CD4-positive, CD25-positive, alpha-beta regulatory T cell (primary cell): Measurements from ENCODE around the gene TRIM59. TPM values are rescaled to one million over a fixed set of nuclear protein-coding genes. Genes with fewer than 3 reads are reported as not detected.

ENCODE experiments used
- ATAC-seq, 2 donors: fragments of 150-1000 bp; cut with Tn5 transposase; one replicate each; pipeline ENCODE4 v1.10.0; 2021; ENCODE audit warnings: low read depth in 2 of 2, moderate number of reproducible peaks in 2 of 2, moderate library complexity in 1 of 2
- DNase-seq, 3 donors: peaks; one replicate each; pipeline versions ENCODE4 v3.0.0 to v3.0.0-alpha.2; 2012 to 2022; ENCODE audit warnings: mixed read lengths in 1 of 3
- H3K27ac ChIP-seq: one replicate; pipeline ENCODE4 v1.7.0; 2013; ENCODE audit warnings: mild to moderate bottlenecking, low read length; ENCODE audit not compliant: insufficient read depth, poor library complexity, severe bottlenecking
- H3K27me3 ChIP-seq: one replicate; pipeline ENCODE4 v1.7.0; 2013; ENCODE audit warnings: low read length; ENCODE audit not compliant: control insufficient read depth, insufficient read depth
- H3K36me3 ChIP-seq: one replicate; pipeline ENCODE4 v1.7.0; 2013; ENCODE audit warnings: mild to moderate bottlenecking, low read length, moderate library complexity; ENCODE audit not compliant: control insufficient read depth, insufficient read depth
- H3K4me1 ChIP-seq: 2 replicates; pipeline ENCODE4 v1.7.0; 2013; ENCODE audit warnings: mild to moderate bottlenecking, low read length; ENCODE audit not compliant: insufficient read depth, control insufficient read depth, poor library complexity, severe bottlenecking
- H3K4me3 ChIP-seq: one replicate; pipeline ENCODE4 v1.7.0; 2013; ENCODE audit warnings: low read depth, mild to moderate bottlenecking, low read length, moderate library complexity
- H3K9me3 ChIP-seq, 2 experiments: 1 replicate in 1 of 2; 2 replicates in 1 of 2; pipeline ENCODE4 v1.7.0; 2013; ENCODE audit warnings: low read length in 2 of 2, mild to moderate bottlenecking in 1 of 2, moderate library complexity in 1 of 2; ENCODE audit not compliant: control insufficient read depth in 2 of 2
- H3K27ac Mint-ChIP-seq, 3 donors: one replicate each; pipeline ENCODE4 v1.8.0; 2020 to 2022; ENCODE audit warnings: mild to moderate bottlenecking in 3 of 3, mixed read lengths in 3 of 3, moderate library complexity in 2 of 3
- H3K27me3 Mint-ChIP-seq: one replicate; pipeline ENCODE4 v1.8.0; 2022; ENCODE audit warnings: mild to moderate bottlenecking, mixed read lengths
- H3K36me3 Mint-ChIP-seq: one replicate; pipeline ENCODE4 v1.8.0; 2020; ENCODE audit warnings: mixed read lengths
- H3K4me1 Mint-ChIP-seq, 4 donors: one replicate each; pipeline ENCODE4 v1.8.0; 2020 to 2022; ENCODE audit warnings: mixed read lengths in 4 of 4, mild to moderate bottlenecking in 1 of 4
- H3K4me3 Mint-ChIP-seq, 4 donors: one replicate each; pipeline ENCODE4 v1.8.0; 2020 to 2022; ENCODE audit warnings: mild to moderate bottlenecking in 4 of 4, mixed read lengths in 4 of 4, moderate library complexity in 3 of 4
- H3K9me3 Mint-ChIP-seq, 7 donors: one replicate each; pipeline ENCODE4 v1.8.0; 2020 to 2022; ENCODE audit warnings: mixed read lengths in 7 of 7, mild to moderate bottlenecking in 3 of 7, moderate library complexity in 2 of 7
- polyA plus RNA-seq, 4 donors: library from polyadenylated mRNA; unstranded; fragments of 300-500 nt; fragmentation: Illumina TruSeq; gene quantifications; one replicate each; pipeline ENCODE4 v1.2.3, GENCODE V29; 2021
- total RNA-seq: library from RNA; stranded (reverse); gene quantifications from one replicate; pipeline ENCODE4 v1.2.3, GENCODE V29; 2022

The TRIM59 gene
- total and polyA plus RNA-seq, 5 donors from 2014 or later = 34.0 to 67.9 (median 53.8) TPM

- H3K9me3 ChIP-seq = no peaks in the 10 kb centered on the region
- H3K4me1 ChIP-seq = peaks cover 34% of the 10 kb centered on the region
- H3K27me3 ChIP-seq = no peaks in the 10 kb centered on the region
Measured at GRCh38 chr3:160446522-160447056, 3.0 kb downstream of the TRIM59 start.

GRCh38 chr3:160445854-160446253 is 3.7 kb downstream of the TRIM59 start:
- no peak for ATAC-seq
- Histone ChIP-seq H3K4me3 (peak overlapping the region; percentile 100), H3K9me3 (no peaks in the 10 kb centered on the region), H3K4me1 (peaks cover 39% of the 10 kb centered on the region), H3K36me3 (peaks cover 5% of the 10 kb centered on the region), H3K27me3 (no peaks in the 10 kb centered on the region), H3K27ac (no peak overlapping the region)
- H3K4me3 Mint-ChIP-seq = peak overlapping the region in 3 of 4 donors; percentile 53 to 86 (median 83)
- H3K4me1 Mint-ChIP-seq = peaks cover 38 to 83% (median 52%) of the 10 kb centered on the region in 4 donors
- no peak for DNase-seq
- no peaks in the 10 kb centered on the region for H3K27me3 Mint-ChIP-seq
- H3K36me3 Mint-ChIP-seq = peaks cover 26% of the 10 kb centered on the region
- H3K27ac Mint-ChIP-seq = peak overlapping the region; percentile 29 to 92 (median 73)
- no peaks in the 10 kb centered on the region for H3K9me3 Mint-ChIP-seq

More at GRCh38 chr3:160446522-160447056, 3.0 kb downstream of the TRIM59 start:
- Histone ChIP-seq H3K36me3 (peaks cover 5% of the 10 kb centered on the region), H3K4me3 (peak overlapping the region; percentile 100), H3K27ac (no peak overlapping the region)
- ATAC-seq (no peak), DNase-seq (no peak)
- H3K4me1 Mint-ChIP-seq = peaks cover 38 to 77% (median 46%) of the 10 kb centered on the region in 4 donors
- H3K27ac Mint-ChIP-seq = peak overlapping the region in 2 of 3 donors; percentile 29 to 51
- H3K4me3 Mint-ChIP-seq = peak overlapping the region; percentile 52 to 96 (median 62)
- peaks cover 23% of the 10 kb centered on the region for H3K36me3 Mint-ChIP-seq
- H3K9me3 Mint-ChIP-seq = no peaks in the 10 kb centered on the region
- no peaks in the 10 kb centered on the region for H3K27me3 Mint-ChIP-seq

GRCh38 chr3:160444411-160444810 is 5.2 kb downstream of the TRIM59 start:
- peak in 1 of 3 donors; percentile 32 for DNase-seq
- H3K27ac Mint-ChIP-seq = peak overlapping the region; percentile 23 to 56 (median 40)
- Histone ChIP-seq H3K9me3 (no peaks in the 10 kb centered on the region), H3K4me3 (peak overlapping the region; percentile 30), H3K4me1 (peaks cover 37% of the 10 kb centered on the region), H3K27ac (peak overlapping the region; percentile 14), H3K36me3 (peaks cover 9% of the 10 kb centered on the region), H3K27me3 (no peaks in the 10 kb centered on the region)
- peak overlapping the region in 2 of 4 donors; percentile 19 to 86 for H3K4me3 Mint-ChIP-seq
- no peaks in the 10 kb centered on the region for H3K9me3 Mint-ChIP-seq
- no peak for ATAC-seq
- peaks cover 41 to 81% (median 55%) of the 10 kb centered on the region in 4 donors for H3K4me1 Mint-ChIP-seq
- no peaks in the 10 kb centered on the region for H3K27me3 Mint-ChIP-seq
- peaks cover 37% of the 10 kb centered on the region for H3K36me3 Mint-ChIP-seq

- peak overlapping the region in 1 of 4 donors; percentile 69 for H3K4me3 Mint-ChIP-seq
- peak overlapping the region in 1 of 3 donors; percentile 73 for H3K27ac Mint-ChIP-seq
Measured at GRCh38 chr3:160440687-160441086, 8.9 kb downstream of the TRIM59 start.

GRCh38 chr3:160437083-160437455 is 12.5 kb downstream of the TRIM59 start:
- Mint-ChIP-seq H3K4me1 (peaks cover 36 to 75% (median 61%) of the 10 kb centered on the region in 4 donors), H3K27me3 (no peaks in the 10 kb centered on the region), H3K4me3 (peak overlapping the region; percentile 38 to 50 (median 42)), H3K36me3 (peaks cover 42% of the 10 kb centered on the region), H3K9me3 (no peaks in the 10 kb centered on the region), H3K27ac (peak overlapping the region in 2 of 3 donors; percentile 62 to 84)
- ATAC-seq (no peak), DNase-seq (no peak)
- Histone ChIP-seq H3K36me3 (peaks cover 43% of the 10 kb centered on the region), H3K4me1 (peaks cover 50% of the 10 kb centered on the region), H3K27me3 (no peaks in the 10 kb centered on the region), H3K27ac (peak overlapping the region; percentile 8), H3K9me3 (no peaks in the 10 kb centered on the region), H3K4me3 (no peak overlapping the region)

More at GRCh38 chr3:160440687-160441086, 8.9 kb downstream of the TRIM59 start:
- peaks cover 20% of the 10 kb centered on the region for H3K36me3 ChIP-seq
- peaks cover 40% of the 10 kb centered on the region for H3K4me1 ChIP-seq
- no peak overlapping the region for H3K27ac ChIP-seq
- no peaks in the 10 kb centered on the region for H3K27me3 ChIP-seq
- no peaks in the 10 kb centered on the region for H3K27me3 Mint-ChIP-seq
- H3K36me3 Mint-ChIP-seq = peaks cover 44% of the 10 kb centered on the region
- no peaks in the 10 kb centered on the region for H3K9me3 ChIP-seq
- ATAC-seq (no peak), DNase-seq (no peak)
- no peaks in the 10 kb centered on the region for H3K9me3 Mint-ChIP-seq
- H3K4me3 ChIP-seq = no peak overlapping the region
- peaks cover 46 to 89% (median 69%) of the 10 kb centered on the region in 4 donors for H3K4me1 Mint-ChIP-seq

GRCh38 chr3:160435747-160436146 is 13.8 kb downstream of the TRIM59 start:
- no peak for ATAC-seq
- peak overlapping the region in 2 of 3 donors; percentile 47 to 77 for H3K27ac Mint-ChIP-seq
- no peaks in the 10 kb centered on the region for H3K9me3 Mint-ChIP-seq
- Histone ChIP-seq H3K27me3 (no peaks in the 10 kb centered on the region), H3K36me3 (peaks cover 56% of the 10 kb centered on the region), H3K27ac (peak overlapping the region; percentile 17), H3K4me3 (peak overlapping the region; percentile 33), H3K9me3 (no peaks in the 10 kb centered on the region), H3K4me1 (peaks cover 40% of the 10 kb centered on the region)
- H3K4me1 Mint-ChIP-seq = peaks cover 32 to 62% (median 51%) of the 10 kb centered on the region in 4 donors
- H3K4me3 Mint-ChIP-seq = no peak overlapping the region
- no peaks in the 10 kb centered on the region for H3K27me3 Mint-ChIP-seq
- peaks cover 42% of the 10 kb centered on the region for H3K36me3 Mint-ChIP-seq
- no peak for DNase-seq

- Mint-ChIP-seq H3K9me3 (no peaks in the 10 kb centered on the region), H3K36me3 (peaks cover 38% of the 10 kb centered on the region), H3K4me3 (no peak overlapping the region), H3K27ac (no peak overlapping the region), H3K27me3 (no peaks in the 10 kb centered on the region), H3K4me1 (peaks cover 29 to 56% (median 49%) of the 10 kb centered on the region in 4 donors)
- no peak overlapping the region for H3K4me3 ChIP-seq
- no peaks in the 10 kb centered on the region for H3K9me3 ChIP-seq
- H3K4me1 ChIP-seq = peaks cover 40% of the 10 kb centered on the region
- H3K36me3 ChIP-seq = peaks cover 57% of the 10 kb centered on the region
- H3K27ac ChIP-seq = peak overlapping the region; percentile 9
- DNase-seq (no peak), ATAC-seq (no peak)
- no peaks in the 10 kb centered on the region for H3K27me3 ChIP-seq
Measured at GRCh38 chr3:160435095-160435494, 14.5 kb downstream of the TRIM59 start.

- peaks cover 59% of the 10 kb centered on the region for H3K36me3 ChIP-seq
Measured at GRCh38 chr3:160434071-160434470, 15.5 kb downstream of the TRIM59 start.

More at GRCh38 chr3:160434071-160434470, 15.5 kb downstream of the TRIM59 start:
- Mint-ChIP-seq H3K27me3 (no peaks in the 10 kb centered on the region), H3K36me3 (peaks cover 31% of the 10 kb centered on the region), H3K27ac (no peak overlapping the region), H3K4me3 (no peak overlapping the region), H3K9me3 (no peaks in the 10 kb centered on the region), H3K4me1 (peaks cover 25 to 50% (median 43%) of the 10 kb centered on the region in 4 donors)
- no peaks in the 10 kb centered on the region for H3K27me3 ChIP-seq
- DNase-seq (no peak), ATAC-seq (no peak)
- no peak overlapping the region for H3K27ac ChIP-seq
- H3K4me3 ChIP-seq = no peak overlapping the region
- no peaks in the 10 kb centered on the region for H3K9me3 ChIP-seq
- H3K4me1 ChIP-seq = peaks cover 40% of the 10 kb centered on the region
